ENCODE measurements around the gene LRRC43. TPM values are rescaled to one million over a fixed set of nuclear protein-coding genes. Genes with fewer than 3 reads are reported as not detected.

Gene LRRC43
- total and polyA plus RNA-seq, 10 of the 15 experiments (the other 5 are each of a cell fraction or from before 2014, with no cell fraction given), result 0.23 TPM; not detected in 9

DNA sequence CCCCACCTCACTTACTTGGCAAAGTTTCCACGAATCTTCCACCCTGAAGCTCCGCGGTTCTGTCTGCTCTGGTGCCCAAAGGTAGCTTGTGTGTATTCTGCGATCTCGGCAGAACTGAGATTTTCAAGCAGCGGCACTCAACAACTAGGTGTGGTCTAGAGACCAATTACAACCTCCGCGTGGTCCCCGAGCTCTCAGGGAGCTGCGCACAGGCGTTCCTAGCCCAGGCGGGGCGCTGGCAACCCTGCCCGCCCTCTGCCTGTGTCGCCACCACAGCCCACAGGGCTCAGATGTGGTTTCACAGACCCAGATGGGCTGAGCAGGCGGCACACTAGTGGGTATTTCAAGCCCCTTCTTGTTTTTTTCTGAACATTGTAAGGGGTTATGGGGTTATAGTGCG, 44.4 kb downstream of the LRRC43 start:
- ChIA-PET POLR2A (interaction anchor here (1.5 kb wide), 1 partner anchor 40 kb away, joined by 4 read pairs; no protein-coding TSS in a partner anchor), RAD21 (ENCODE audit: unreplicated experiment) (no interaction called here), SMC1A (ENCODE audit: uncharacterized antibody, unreplicated experiment) (interaction anchor here (0.6 kb wide), 1 partner anchor 101 kb away, joined by 3 read pairs; no protein-coding TSS in a partner anchor), CTCF (interaction anchor here (2.3 kb wide), 1 partner anchor 129 kb away, joined by 6 read pairs; no protein-coding TSS in a partner anchor)
- Histone ChIP-seq H3K4me1 (ENCODE audit: control insufficient read depth, insufficient read depth, low read length) (peaks cover 16% of the 10 kb centered on the region), H2AFZ (ENCODE audit: control insufficient read depth, low read depth, low read length) (no peak overlapping the region), H4K20me1 (ENCODE audit: control insufficient read depth, insufficient read depth) (no peaks in the 10 kb centered on the region; the same call in 1 of the 2 replicates), H3K36me3 (ENCODE audit: control insufficient read depth in 2 of 2, insufficient read depth in 2 of 2, low read length in 1 of 2) (peaks cover 0 to 4% of the 10 kb centered on the region in 2 experiments; a peak in 3 of 4 replicates), H3K9me3 (replicated peaks; ENCODE audit: control insufficient read depth, insufficient read depth, low read length) (no peaks in the 10 kb centered on the region), H3K4me3 (no peak overlapping the region), H3K27ac (ENCODE audit: control insufficient read depth, insufficient read depth) (no peak overlapping the region), H3K9ac (ENCODE audit: control insufficient read depth, insufficient read depth, low read length) (no peak overlapping the region), H3K4me2 (ENCODE audit: control insufficient read depth, insufficient read depth) (no peak overlapping the region), H3K27me3 (replicated peaks in 1 of 2; ENCODE audit: control insufficient read depth in 2 of 2, insufficient read depth in 2 of 2, low read length in 1 of 2) (no peaks in the 10 kb centered on the region), H3K79me2 (ENCODE audit: control insufficient read depth, insufficient read depth, low read length) (peaks cover 23% of the 10 kb centered on the region)
- in situ Hi-C loops (cut with MboI), result no loop called here
- 98% methylated on average over 17 of the region's 17 CpGs for WGBS (ENCODE audit: insufficient coverage, insufficient replicate concordance, low lambda C conversion rate, missing lambda C conversion rate)
- BruUV-seq (replicated peaks), result no TSS peak
- FAIRE-seq (no peak), ATAC-seq (no peak), DNase-seq (ENCODE audit: low read depth, low spot score) (no peak)
- intact Hi-C loops (cut with micrococcal nuclease; ENCODE audit: unreplicated experiment), result no loop called here
- TF ChIP-seq, protein P1, sequence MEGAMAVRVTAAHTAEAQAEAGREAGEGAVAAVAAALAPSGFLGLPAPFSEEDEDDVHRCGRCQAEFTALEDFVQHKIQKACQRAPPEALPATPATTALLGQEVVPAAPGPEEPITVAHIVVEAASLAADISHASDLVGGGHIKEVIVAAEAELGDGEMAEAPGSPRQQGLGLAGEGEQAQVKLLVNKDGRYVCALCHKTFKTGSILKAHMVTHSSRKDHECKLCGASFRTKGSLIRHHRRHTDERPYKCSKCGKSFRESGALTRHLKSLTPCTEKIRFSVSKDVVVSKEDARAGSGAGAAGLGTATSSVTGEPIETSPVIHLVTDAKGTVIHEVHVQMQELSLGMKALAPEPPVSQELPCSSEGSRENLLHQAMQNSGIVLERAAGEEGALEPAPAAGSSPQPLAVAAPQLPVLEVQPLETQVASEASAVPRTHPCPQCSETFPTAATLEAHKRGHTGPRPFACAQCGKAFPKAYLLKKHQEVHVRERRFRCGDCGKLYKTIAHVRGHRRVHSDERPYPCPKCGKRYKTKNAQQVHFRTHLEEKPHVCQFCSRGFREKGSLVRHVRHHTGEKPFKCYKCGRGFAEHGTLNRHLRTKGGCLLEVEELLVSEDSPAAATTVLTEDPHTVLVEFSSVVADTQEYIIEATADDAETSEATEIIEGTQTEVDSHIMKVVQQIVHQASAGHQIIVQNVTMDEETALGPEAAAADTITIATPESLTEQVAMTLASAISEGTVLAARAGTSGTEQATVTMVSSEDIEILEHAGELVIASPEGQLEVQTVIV (IDR thresholded peaks at IDR 0.05; ENCODE audit: borderline replicate concordance, partially characterized antibody), result no peak
- TF ChIP-seq, protein P2, sequence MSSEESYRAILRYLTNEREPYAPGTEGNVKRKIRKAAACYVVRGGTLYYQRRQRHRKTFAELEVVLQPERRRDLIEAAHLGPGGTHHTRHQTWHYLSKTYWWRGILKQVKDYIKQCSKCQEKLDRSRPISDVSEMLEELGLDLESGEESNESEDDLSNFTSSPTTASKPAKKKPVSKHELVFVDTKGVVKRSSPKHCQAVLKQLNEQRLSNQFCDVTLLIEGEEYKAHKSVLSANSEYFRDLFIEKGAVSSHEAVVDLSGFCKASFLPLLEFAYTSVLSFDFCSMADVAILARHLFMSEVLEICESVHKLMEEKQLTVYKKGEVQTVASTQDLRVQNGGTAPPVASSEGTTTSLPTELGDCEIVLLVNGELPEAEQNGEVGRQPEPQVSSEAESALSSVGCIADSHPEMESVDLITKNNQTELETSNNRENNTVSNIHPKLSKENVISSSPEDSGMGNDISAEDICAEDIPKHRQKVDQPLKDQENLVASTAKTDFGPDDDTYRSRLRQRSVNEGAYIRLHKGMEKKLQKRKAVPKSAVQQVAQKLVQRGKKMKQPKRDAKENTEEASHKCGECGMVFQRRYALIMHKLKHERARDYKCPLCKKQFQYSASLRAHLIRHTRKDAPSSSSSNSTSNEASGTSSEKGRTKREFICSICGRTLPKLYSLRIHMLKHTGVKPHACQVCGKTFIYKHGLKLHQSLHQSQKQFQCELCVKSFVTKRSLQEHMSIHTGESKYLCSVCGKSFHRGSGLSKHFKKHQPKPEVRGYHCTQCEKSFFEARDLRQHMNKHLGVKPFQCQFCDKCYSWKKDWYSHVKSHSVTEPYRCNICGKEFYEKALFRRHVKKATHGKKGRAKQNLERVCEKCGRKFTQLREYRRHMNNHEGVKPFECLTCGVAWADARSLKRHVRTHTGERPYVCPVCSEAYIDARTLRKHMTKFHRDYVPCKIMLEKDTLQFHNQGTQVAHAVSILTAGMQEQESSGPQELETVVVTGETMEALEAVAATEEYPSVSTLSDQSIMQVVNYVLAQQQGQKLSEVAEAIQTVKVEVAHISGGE (CRISPR knock-in tag; IDR thresholded peaks at IDR 0.05), result no peak
- TF ChIP-seq SUZ12 (IDR thresholded peaks at IDR 0.05; ENCODE audit: unreplicated experiment) (no peak), SP1 (IDR thresholded peaks at IDR 0.05; ENCODE audit: low read depth, low read length) (no peak), RCOR1 (conservative IDR thresholded peaks at IDR 0.05; ENCODE audit: low read depth, low read length) (no peak), TCF12 (IDR thresholded peaks at IDR 0.05; ENCODE audit: low read depth, low read length) (no peak), EP300 (IDR thresholded peaks at IDR 0.05; ENCODE audit: borderline replicate concordance in 1 of 2, control insufficient read depth in 1 of 2, low read depth in 2 of 2, low read length in 2 of 2) (no peak), RAD51 (IDR thresholded peaks at IDR 0.05) (no peak), TARDBP (IDR thresholded peaks at IDR 0.05; ENCODE audit: borderline replicate concordance) (no peak), POLR2A (IDR thresholded peaks at IDR 0.05; ENCODE audit: low read depth, low read length) (no peak), BHLHE40 (IDR thresholded peaks at IDR 0.05; ENCODE audit: borderline replicate concordance in 1 of 2, low read depth in 2 of 2, low read length in 1 of 2) (no peak)
- TF ChIP-seq, protein P3, sequence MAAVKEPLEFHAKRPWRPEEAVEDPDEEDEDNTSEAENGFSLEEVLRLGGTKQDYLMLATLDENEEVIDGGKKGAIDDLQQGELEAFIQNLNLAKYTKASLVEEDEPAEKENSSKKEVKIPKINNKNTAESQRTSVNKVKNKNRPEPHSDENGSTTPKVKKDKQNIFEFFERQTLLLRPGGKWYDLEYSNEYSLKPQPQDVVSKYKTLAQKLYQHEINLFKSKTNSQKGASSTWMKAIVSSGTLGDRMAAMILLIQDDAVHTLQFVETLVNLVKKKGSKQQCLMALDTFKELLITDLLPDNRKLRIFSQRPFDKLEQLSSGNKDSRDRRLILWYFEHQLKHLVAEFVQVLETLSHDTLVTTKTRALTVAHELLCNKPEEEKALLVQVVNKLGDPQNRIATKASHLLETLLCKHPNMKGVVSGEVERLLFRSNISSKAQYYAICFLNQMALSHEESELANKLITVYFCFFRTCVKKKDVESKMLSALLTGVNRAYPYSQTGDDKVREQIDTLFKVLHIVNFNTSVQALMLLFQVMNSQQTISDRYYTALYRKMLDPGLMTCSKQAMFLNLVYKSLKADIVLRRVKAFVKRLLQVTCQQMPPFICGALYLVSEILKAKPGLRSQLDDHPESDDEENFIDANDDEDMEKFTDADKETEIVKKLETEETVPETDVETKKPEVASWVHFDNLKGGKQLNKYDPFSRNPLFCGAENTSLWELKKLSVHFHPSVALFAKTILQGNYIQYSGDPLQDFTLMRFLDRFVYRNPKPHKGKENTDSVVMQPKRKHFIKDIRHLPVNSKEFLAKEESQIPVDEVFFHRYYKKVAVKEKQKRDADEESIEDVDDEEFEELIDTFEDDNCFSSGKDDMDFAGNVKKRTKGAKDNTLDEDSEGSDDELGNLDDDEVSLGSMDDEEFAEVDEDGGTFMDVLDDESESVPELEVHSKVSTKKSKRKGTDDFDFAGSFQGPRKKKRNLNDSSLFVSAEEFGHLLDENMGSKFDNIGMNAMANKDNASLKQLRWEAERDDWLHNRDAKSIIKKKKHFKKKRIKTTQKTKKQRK (IDR thresholded peaks at IDR 0.05; ENCODE audit: low read depth, low read length), result no peak
- TF ChIP-seq, protein P4, sequence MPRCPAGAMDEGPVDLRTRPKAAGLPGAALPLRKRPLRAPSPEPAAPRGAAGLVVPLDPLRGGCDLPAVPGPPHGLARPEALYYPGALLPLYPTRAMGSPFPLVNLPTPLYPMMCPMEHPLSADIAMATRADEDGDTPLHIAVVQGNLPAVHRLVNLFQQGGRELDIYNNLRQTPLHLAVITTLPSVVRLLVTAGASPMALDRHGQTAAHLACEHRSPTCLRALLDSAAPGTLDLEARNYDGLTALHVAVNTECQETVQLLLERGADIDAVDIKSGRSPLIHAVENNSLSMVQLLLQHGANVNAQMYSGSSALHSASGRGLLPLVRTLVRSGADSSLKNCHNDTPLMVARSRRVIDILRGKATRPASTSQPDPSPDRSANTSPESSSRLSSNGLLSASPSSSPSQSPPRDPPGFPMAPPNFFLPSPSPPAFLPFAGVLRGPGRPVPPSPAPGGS (IDR thresholded peaks at IDR 0.05; ENCODE audit: borderline replicate concordance, insufficient read depth, low read depth, low read length, poor library complexity, severe bottlenecking), result no peak

Data from GM12878 (cell line).